Sciatic nerve (tissue), 2 donors: ENCODE measurements around the gene DLGAP5. TPM values are rescaled to one million over a fixed set of nuclear protein-coding genes. Genes with fewer than 3 reads are reported as not detected.

Experiments used
- ATAC-seq: fragments of 200-7000 bp; cut with Tn5 transposase; one replicate; pipeline ENCODE4 v1.9.1; 2020; ENCODE audit warnings: mild to moderate bottlenecking, moderate library complexity
- DNase-seq: peaks from one replicate; pipeline ENCODE4 v3.0.0-alpha.2; 2020; ENCODE audit warnings: low spot score
- intact Hi-C: fragments of 100-400 bp; cut with DNase I; formaldehyde crosslinking; loops from one replicate; pipeline ENCODE4 v1.14.2; 2022
- total RNA-seq: library from RNA; stranded (reverse); fragmentation: NEBNext Ultra II Directional; extraction: Animal tissue kit (Norgen Biotek cat#: 25700); gene quantifications from one replicate; pipeline ENCODE4 v1.2.1, GENCODE V29; 2021
- donor health status: DM: no; HTN: no; CAD: no.
- donor health status: DM: no; HTN: no; CAD: no.

The DLGAP5 gene
- total RNA-seq, 1 donor from 2014 or later = 0.31 TPM

- DNase-seq (no peak), ATAC-seq (no peak)
- intact Hi-C loops = no loop called here
Measured at GRCh38 chr14:55120571-55121495, 70.6 kb downstream of the DLGAP5 start.

- DNase-seq = no peak
- ATAC-seq = peak; percentile 19
- intact Hi-C loops = no loop called here
Measured at GRCh38 chr14:55118761-55119160, 72.6 kb downstream of the DLGAP5 start.

- no peak for DNase-seq
- intact Hi-C loops = no loop called here
- peak; percentile 34 for ATAC-seq
Measured at GRCh38 chr14:55117803-55118441, 73.5 kb downstream of the DLGAP5 start.

GRCh38 chr14:55116246-55117030, 74.9 kb downstream of the DLGAP5 start:
- DNase-seq (no peak), ATAC-seq (no peak)
- intact Hi-C loops = no loop called here

- ATAC-seq (no peak), DNase-seq (no peak)
- intact Hi-C loops = no loop called here
Measured at GRCh38 chr14:55115861-55116245, 75.5 kb downstream of the DLGAP5 start.

GRCh38 chr14:55115460-55115859, 75.9 kb downstream of the DLGAP5 start:
- ATAC-seq = no peak
- no peak for DNase-seq
- intact Hi-C loops = no loop called here

GRCh38 chr14:55114720-55115119, 76.7 kb downstream of the DLGAP5 start:
- DNase-seq = no peak
- intact Hi-C loops = no loop called here
- no peak for ATAC-seq

GRCh38 chr14:55111122-55111708, 80.2 kb downstream of the DLGAP5 start:
- DNase-seq (no peak), ATAC-seq (no peak)
- intact Hi-C loops = no loop called here

GRCh38 chr14:55109836-55110235, 81.5 kb downstream of the DLGAP5 start:
- DNase-seq = no peak
- intact Hi-C loops = no loop called here
- ATAC-seq = no peak

GRCh38 chr14:55107766-55108554, 83.4 kb downstream of the DLGAP5 start:
- intact Hi-C loops = no loop called here

GRCh38 chr14:55105991-55106390, 85.4 kb downstream of the DLGAP5 start:
- DNase-seq (peak; percentile 21), ATAC-seq (no peak)
- intact Hi-C loops = no loop called here

More at GRCh38 chr14:55107766-55108554, 83.4 kb downstream of the DLGAP5 start:
- ATAC-seq = peak; percentile 96
- DNase-seq = peak; percentile 90

- DNase-seq (peak; percentile 27), ATAC-seq (no peak)
- intact Hi-C loops = no loop called here
Measured at GRCh38 chr14:55103971-55104954, 87.1 kb downstream of the DLGAP5 start.

GRCh38 chr14:55103005-55103640, 88.3 kb downstream of the DLGAP5 start:
- intact Hi-C loops = no loop called here
- ATAC-seq = peak; percentile 87
- DNase-seq = peak; percentile 85

- peak; percentile 87 for ATAC-seq
- DNase-seq = peak; percentile 81
- intact Hi-C loops = no loop called here
Measured at GRCh38 chr14:55102141-55102621, 89.2 kb downstream of the DLGAP5 start.

- ATAC-seq = no peak
- no peak for DNase-seq
- intact Hi-C loops = no loop called here
Measured at GRCh38 chr14:55101698-55102097, 89.7 kb downstream of the DLGAP5 start.

- intact Hi-C loops = no loop called here
- peak; percentile 9 for ATAC-seq
- no peak for DNase-seq
Measured at GRCh38 chr14:55099756-55100155, 91.6 kb downstream of the DLGAP5 start.

GRCh38 chr14:55098561-55098898, 92.9 kb downstream of the DLGAP5 start:
- no peak for ATAC-seq
- no peak for DNase-seq
- intact Hi-C loops = no loop called here
